Astrocyte of the cerebellum (primary cell): ENCODE data around the gene PRR15.

ENCODE experiments used
- DNase-seq: peaks from one replicate; pipeline ENCODE4 v3.0.0-alpha.2; 2011; ENCODE audit warnings: low read depth
- H3K4me3 ChIP-seq: 2 replicates; pipeline ENCODE4 v1.5.1; 2011; ENCODE audit warnings: mild to moderate bottlenecking, low read depth, low read length, moderate library complexity
- CTCF ChIP-seq: IDR thresholded peaks from 2 replicates; pipeline ENCODE4 v1.5.1; 2012; ENCODE audit warnings: low read length, low read depth, moderate library complexity, mild to moderate bottlenecking; ENCODE audit errors: missing control alignments
- in situ Hi-C: cut with HindIII; loops from 2 replicates; pipeline ENCODE4 v1.10.0; 2017; ENCODE audit warnings: low sequenced_read_pairs

Gene PRR15

GRCh38 chr7:29610086-29610485 lies 46.5 kb downstream of the PRR15 start:
- DNase-seq = no peak
- no peak for TF ChIP-seq CTCF
- no peak overlapping the region for H3K4me3 ChIP-seq
- in situ Hi-C loops = no loop called here

DNA sequence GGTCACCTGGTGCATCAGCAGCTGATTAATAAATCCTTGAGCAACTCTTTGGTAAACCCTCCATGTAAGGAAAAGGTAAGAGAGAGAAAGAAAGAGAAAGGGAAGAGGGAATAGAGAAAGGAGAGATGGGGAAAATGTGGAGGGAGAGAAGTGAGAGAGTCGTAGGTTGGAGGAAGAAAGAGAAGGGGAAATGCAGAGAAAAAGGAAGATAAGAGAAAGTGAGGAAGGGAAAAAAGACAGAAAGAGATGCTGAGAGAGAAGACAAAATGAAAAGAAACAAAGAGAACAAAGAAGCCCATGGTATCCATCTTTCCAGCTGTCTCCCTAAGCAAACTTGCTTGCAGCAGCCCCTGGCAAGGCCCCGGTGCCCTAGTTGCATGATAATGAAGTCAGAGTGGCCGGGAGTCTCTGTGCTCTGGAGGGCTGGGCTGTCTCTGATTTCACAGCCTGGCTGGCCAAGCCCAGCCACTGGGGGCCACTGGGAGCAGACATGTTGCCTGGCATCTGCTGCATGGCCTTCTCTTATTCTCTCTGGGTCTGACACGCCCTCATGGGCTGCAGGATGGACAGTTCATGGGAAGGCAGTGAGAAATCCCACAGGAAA lies 48.4 kb downstream of the PRR15 start:
- in situ Hi-C loops = no loop called here
- TF ChIP-seq CTCF = no peak
- no peak for DNase-seq
- H3K4me3 ChIP-seq = no peak overlapping the region

DNA sequence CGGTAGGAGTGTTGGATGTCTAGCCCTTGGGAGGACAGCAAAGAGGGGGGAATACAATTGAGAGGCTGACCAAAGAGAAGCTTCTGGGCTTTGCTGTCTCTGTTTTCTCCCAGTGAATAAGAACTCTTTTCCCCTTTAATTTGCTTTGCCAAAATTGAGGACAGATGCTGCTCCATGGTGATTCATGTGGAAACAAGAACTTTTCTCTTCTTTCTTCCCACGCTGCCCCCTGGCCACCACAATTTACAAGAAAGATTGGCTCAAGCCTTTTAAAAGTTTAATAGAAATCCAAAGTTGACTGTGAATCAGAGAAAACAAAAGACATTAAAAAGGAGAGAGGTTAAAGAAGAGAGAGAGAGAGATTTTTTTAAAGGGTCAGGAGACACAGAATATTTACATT lies 49.0 kb downstream of the PRR15 start:
- in situ Hi-C loops = no loop called here
- no peak overlapping the region for H3K4me3 ChIP-seq
- TF ChIP-seq CTCF = no peak
- no peak for DNase-seq

GRCh38 chr7:29613100-29613499 lies 49.5 kb downstream of the PRR15 start:
- TF ChIP-seq CTCF = no peak
- DNase-seq = no peak
- H3K4me3 ChIP-seq = no peak overlapping the region
- in situ Hi-C loops = no loop called here

- no peak for TF ChIP-seq CTCF
- no peak for DNase-seq
- in situ Hi-C loops = no loop called here
Observed at GRCh38 chr7:29614229-29614628, 50.6 kb downstream of the PRR15 start.

More at GRCh38 chr7:29614229-29614628, 50.6 kb downstream of the PRR15 start:
- no peak overlapping the region for H3K4me3 ChIP-seq
